Astrocyte (in vitro differentiated cells and primary cell): ENCODE data around the gene NRGN. TPM values are rescaled to one million over a fixed set of nuclear protein-coding genes. Genes with fewer than 3 reads are reported as not detected.

ENCODE experiments used
- DNase-seq: peaks from one replicate; pipeline ENCODE4 v3.0.0-alpha.2; 2010; ENCODE audit warnings: low read depth
- FAIRE-seq: peaks from 2 replicates; lab custom pipeline; 2011; peaks lifted over from hg19 to GRCh38; lab: Jason Lieb, UNC
- H2AFZ ChIP-seq: 2 replicates; pipeline ENCODE4 v1.6.0; 2012; ENCODE audit warnings: low read depth, low read length, inconsistent platforms
- H3K27ac ChIP-seq: 2 replicates; pipeline ENCODE4 v1.5.1; 2011; ENCODE audit warnings: low read depth, low read length, inconsistent platforms
- H3K27me3 ChIP-seq: 2 replicates; pipeline ENCODE4 v1.6.0; 2011; ENCODE audit warnings: low read length, inconsistent platforms; ENCODE audit not compliant: insufficient read depth
- H3K36me3 ChIP-seq: 2 replicates; pipeline ENCODE4 v1.5.1; 2011; ENCODE audit warnings: low read length, inconsistent platforms; ENCODE audit not compliant: insufficient read depth
- H3K4me1 ChIP-seq: 2 replicates; pipeline ENCODE4 v1.5.1; 2011; ENCODE audit warnings: low read length, inconsistent platforms; ENCODE audit not compliant: insufficient read depth
- H3K4me2 ChIP-seq: 2 replicates; pipeline ENCODE4 v1.6.0; 2012; ENCODE audit warnings: low read length, inconsistent platforms
- H3K4me3 ChIP-seq: 2 replicates; pipeline ENCODE4 v1.5.1; 2011; ENCODE audit warnings: low read depth, mild to moderate bottlenecking, low read length, inconsistent platforms; ENCODE audit not compliant: insufficient read depth
- H3K79me2 ChIP-seq: 2 replicates; pipeline ENCODE4 v1.6.0; 2012; ENCODE audit warnings: mild to moderate bottlenecking, low read length, inconsistent platforms; ENCODE audit not compliant: insufficient read depth
- H3K9ac ChIP-seq: 2 replicates; pipeline ENCODE4 v1.6.0; 2012; ENCODE audit warnings: mild to moderate bottlenecking, low read length, inconsistent platforms
- H3K9me3 ChIP-seq: 2 replicates; pipeline ENCODE4 v1.5.1; 2012; ENCODE audit warnings: low read depth, mild to moderate bottlenecking, low read length, inconsistent platforms; ENCODE audit not compliant: insufficient read depth
- H4K20me1 ChIP-seq: 2 replicates; pipeline ENCODE4 v1.6.0; 2012; ENCODE audit warnings: low read length, inconsistent platforms; ENCODE audit not compliant: insufficient read depth
- H3K27ac Mint-ChIP-seq: one replicate; pipeline ENCODE4 v1.8.0; 2021; ENCODE audit warnings: mild to moderate bottlenecking, mixed read lengths; ENCODE audit not compliant: unreplicated experiment
- H3K27me3 Mint-ChIP-seq: one replicate; pipeline ENCODE4 v1.8.0; 2021; ENCODE audit warnings: low read depth, mixed read lengths; ENCODE audit not compliant: unreplicated experiment
- H3K36me3 Mint-ChIP-seq: one replicate; pipeline ENCODE4 v1.8.0; 2021; ENCODE audit warnings: low read depth, mixed read lengths; ENCODE audit not compliant: unreplicated experiment
- H3K4me1 Mint-ChIP-seq: one replicate; pipeline ENCODE4 v1.8.0; 2021; ENCODE audit warnings: low read depth, mixed read lengths; ENCODE audit not compliant: unreplicated experiment
- H3K4me3 Mint-ChIP-seq: one replicate; pipeline ENCODE4 v1.8.0; 2021; ENCODE audit warnings: mild to moderate bottlenecking, moderate library complexity, mixed read lengths; ENCODE audit not compliant: unreplicated experiment
- H3K9me3 Mint-ChIP-seq: one replicate; pipeline ENCODE4 v1.8.0; 2021; ENCODE audit warnings: mild to moderate bottlenecking, mixed read lengths; ENCODE audit not compliant: unreplicated experiment
- EZH2 ChIP-seq: IDR thresholded peaks from 2 replicates; pipeline ENCODE4 v1.6.1; 2012; ENCODE audit warnings: mild to moderate bottlenecking, low read length, inconsistent platforms; ENCODE audit not compliant: insufficient read depth
- total RNA-seq: library from RNA; stranded (reverse); gene quantifications from 2 replicates; pipeline ENCODE4 v1.2.1, GENCODE V29; 2021
- TF ChIP-seq, protein P1 (sequence below): IDR thresholded peaks from 2 replicates; pipeline ENCODE4 v1.5.1; 2011; ENCODE audit warnings: low read depth, mild to moderate bottlenecking, inconsistent platforms, low read length, moderate library complexity; ENCODE audit not compliant: insufficient read depth

Gene NRGN
- total RNA-seq, 1 donor from 2014 or later: 1.7 TPM

DNA sequence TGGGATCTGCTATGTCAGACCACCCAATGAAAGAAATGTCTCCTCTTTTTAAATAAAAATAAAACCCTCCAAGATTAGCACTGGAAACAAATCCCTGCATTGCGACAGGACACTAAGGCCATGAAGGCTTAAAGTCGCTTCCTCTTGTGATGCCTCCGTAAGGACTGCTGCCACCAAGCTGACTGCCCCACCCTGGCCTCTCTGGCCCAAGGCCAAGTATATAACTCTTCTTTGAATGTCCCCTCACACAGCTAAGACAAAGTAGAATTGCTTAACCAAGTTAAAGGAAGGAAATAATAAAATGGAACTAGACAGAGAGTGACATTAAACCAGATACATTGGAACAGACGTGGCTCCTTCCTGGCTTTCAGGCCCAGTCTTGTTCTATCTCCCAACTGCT is 7.5 kb upstream of the NRGN start:
- H3K36me3 Mint-ChIP-seq: no peaks in the 10 kb centered on the region
- Histone ChIP-seq H3K79me2 (no peaks in the 10 kb centered on the region), H3K4me2 (no peak overlapping the region), H2AFZ (no peak overlapping the region), H3K9ac (no peak overlapping the region), H3K27ac (no peak overlapping the region), H3K36me3 (no peaks in the 10 kb centered on the region), H4K20me1 (no peaks in the 10 kb centered on the region), H3K9me3 (no peaks in the 10 kb centered on the region), H3K4me3 (no peak overlapping the region), H3K27me3 (peaks cover 9% of the 10 kb centered on the region), H3K4me1 (no peaks in the 10 kb centered on the region)
- peaks cover 41% of the 10 kb centered on the region for H3K27me3 Mint-ChIP-seq
- FAIRE-seq (no peak), DNase-seq (no peak)
- H3K27ac Mint-ChIP-seq: no peak overlapping the region
- H3K4me3 Mint-ChIP-seq: no peak overlapping the region
- no peaks in the 10 kb centered on the region for H3K9me3 Mint-ChIP-seq
- TF ChIP-seq, protein P1, sequence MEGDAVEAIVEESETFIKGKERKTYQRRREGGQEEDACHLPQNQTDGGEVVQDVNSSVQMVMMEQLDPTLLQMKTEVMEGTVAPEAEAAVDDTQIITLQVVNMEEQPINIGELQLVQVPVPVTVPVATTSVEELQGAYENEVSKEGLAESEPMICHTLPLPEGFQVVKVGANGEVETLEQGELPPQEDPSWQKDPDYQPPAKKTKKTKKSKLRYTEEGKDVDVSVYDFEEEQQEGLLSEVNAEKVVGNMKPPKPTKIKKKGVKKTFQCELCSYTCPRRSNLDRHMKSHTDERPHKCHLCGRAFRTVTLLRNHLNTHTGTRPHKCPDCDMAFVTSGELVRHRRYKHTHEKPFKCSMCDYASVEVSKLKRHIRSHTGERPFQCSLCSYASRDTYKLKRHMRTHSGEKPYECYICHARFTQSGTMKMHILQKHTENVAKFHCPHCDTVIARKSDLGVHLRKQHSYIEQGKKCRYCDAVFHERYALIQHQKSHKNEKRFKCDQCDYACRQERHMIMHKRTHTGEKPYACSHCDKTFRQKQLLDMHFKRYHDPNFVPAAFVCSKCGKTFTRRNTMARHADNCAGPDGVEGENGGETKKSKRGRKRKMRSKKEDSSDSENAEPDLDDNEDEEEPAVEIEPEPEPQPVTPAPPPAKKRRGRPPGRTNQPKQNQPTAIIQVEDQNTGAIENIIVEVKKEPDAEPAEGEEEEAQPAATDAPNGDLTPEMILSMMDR: no peak
- no peak for TF ChIP-seq EZH2
- H3K4me1 Mint-ChIP-seq: peaks cover 5% of the 10 kb centered on the region

DNA sequence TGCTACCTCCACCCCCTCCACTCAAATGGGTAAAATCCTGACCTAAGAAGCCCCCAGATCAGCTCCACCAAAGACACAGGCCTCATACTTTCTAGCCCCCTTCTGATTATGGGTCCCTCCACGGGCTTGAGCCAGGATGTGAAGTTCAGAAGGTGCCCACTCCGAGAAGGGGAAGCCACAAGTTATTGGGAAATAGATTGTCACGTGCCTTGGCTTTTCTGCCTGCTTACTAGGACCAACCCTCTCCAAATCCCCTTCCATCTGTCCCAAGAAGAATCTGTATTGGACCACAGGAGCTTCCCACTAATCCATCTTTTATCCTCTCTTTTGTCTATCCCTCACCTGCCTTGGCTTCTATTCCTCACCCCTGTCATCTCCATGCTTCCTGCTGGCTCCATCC is 3.0 kb upstream of the NRGN start:
- no peak overlapping the region for H3K4me3 Mint-ChIP-seq

More for the DNA sequence above, 3.0 kb upstream of the NRGN start:
- peaks cover 9% of the 10 kb centered on the region for H3K27me3 ChIP-seq
- peaks cover 67% of the 10 kb centered on the region for H3K27me3 Mint-ChIP-seq
- no peaks in the 10 kb centered on the region for H3K36me3 ChIP-seq
- no peaks in the 10 kb centered on the region for H4K20me1 ChIP-seq
- H3K27ac ChIP-seq: no peak overlapping the region
- TF ChIP-seq, protein P1: no peak
- no peak for TF ChIP-seq EZH2
- FAIRE-seq: no peak
- H3K4me2 ChIP-seq: no peak overlapping the region
- H3K9ac ChIP-seq: no peak overlapping the region
- H2AFZ ChIP-seq: no peak overlapping the region
- peaks cover 5% of the 10 kb centered on the region for H3K4me1 ChIP-seq
- H3K4me3 ChIP-seq: no peak overlapping the region
- H3K4me1 Mint-ChIP-seq: peaks cover 7% of the 10 kb centered on the region
- H3K27ac Mint-ChIP-seq: no peak overlapping the region
- no peaks in the 10 kb centered on the region for H3K9me3 ChIP-seq
- DNase-seq: no peak
- no peaks in the 10 kb centered on the region for H3K36me3 Mint-ChIP-seq
- no peaks in the 10 kb centered on the region for H3K79me2 ChIP-seq
- H3K9me3 Mint-ChIP-seq: no peaks in the 10 kb centered on the region
